HG03066 (cell line): ENCODE measurements around the gene RABL3.
"Not testable (repeated sequence)": the region's sequence is repeated elsewhere in the genome, so short reads cannot be mapped to it uniquely, and the experiment has no call there.

Source experiments
- ATAC-seq: cut with Tn5 transposase; IDR thresholded peaks from one replicate; pipeline ENCODE4 v1.9.1; 2021; ENCODE audit warnings: low read depth; ENCODE audit not compliant: unreplicated experiment

RABL3 gene

GRCh38 chr3:120649830-120650233 is 92.5 kb downstream of the RABL3 start:
- ATAC-seq: no peak

- no peak for ATAC-seq
Measured at GRCh38 chr3:120648290-120648689, 94.0 kb downstream of the RABL3 start.

DNA sequence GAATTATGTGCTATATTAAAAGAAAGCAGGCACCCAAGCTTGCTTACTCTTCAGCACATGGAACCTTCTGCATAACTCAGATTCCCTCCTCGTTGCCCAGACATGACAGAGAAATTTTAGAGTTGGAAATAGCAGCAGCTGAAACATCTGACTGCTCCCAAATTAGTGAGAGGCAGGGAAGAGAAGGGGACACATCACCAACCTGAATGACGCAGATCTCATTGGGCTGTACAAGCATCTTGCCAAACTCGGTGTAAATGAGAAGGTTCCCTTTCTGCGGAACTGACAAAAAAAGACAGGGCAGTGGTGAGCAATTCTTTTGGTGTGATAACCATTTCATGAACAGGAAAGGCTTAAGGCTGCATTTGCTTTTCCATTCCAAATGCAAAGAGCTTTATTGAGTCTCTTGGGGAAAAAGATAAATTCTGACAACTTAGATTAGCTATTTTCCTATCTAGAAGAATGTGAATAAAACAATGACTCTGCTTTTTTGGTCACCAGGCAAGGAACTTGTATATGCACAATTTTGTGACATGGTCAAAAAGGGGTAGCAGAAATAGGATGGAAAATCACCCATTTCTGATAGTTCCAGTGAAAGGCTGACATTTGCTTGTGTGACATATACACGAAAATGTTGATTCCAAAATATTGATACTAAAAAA is 95.4 kb downstream of the RABL3 start:
- ATAC-seq: no peak

DNA sequence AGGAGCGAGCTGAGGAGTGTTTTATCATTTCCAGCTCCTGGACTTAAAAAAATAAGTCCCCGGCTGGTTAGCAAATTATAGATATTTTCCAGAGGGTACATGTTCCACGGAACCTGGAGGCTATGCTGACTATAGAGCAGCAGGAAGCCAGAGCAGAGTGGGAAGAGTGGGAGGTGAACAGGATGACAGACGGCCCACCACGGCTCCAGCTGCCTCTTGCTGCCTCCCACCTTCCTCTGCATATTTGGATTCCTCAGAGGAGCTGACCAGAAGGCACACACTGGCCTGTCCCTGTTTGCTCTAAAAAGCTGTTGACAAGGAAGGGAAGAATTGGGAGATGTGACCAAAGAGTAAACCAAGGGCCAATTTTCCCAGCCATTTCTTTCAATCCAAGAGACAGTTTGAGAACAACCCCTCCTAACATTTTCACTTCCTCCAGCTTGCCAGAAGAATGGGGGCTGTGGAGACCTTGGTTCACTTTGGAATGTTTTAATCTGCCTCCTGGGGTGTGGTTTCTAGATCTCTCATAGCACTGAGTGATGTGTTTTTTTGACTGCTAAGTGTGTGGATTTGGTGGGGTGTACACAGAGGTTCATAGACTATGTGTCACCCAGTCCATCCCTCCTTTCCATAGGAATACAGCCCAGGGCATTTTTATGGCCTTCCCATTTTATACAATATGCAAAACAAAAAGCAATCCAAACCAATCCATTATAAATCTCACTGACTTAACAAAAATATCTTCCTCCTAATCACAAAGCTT is 97.1 kb downstream of the RABL3 start:
- ATAC-seq: no peak

- no peak for ATAC-seq
Measured at GRCh38 chr3:120642368-120642948, 99.9 kb downstream of the RABL3 start.

- ATAC-seq: no peak
Measured at GRCh38 chr3:120641696-120642246, 100.5 kb downstream of the RABL3 start.

DNA sequence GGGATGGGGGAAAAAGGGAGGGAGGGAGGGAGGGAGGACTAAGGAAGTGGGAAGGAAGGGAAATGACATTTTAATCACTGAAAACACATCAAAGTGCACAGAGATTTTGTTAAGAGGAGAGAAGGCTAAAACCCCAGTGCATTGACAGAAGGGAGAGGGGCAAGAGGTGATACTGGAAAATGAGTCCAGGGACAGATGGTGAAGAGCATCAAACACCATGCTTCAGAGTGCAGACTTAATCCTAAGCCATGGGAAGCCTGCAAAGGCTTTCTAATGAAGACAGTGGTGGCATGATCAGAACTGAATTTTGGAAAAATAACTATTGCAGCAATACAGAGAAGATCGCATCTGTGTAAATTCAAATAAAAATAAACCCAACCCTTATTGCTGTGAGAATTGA is 102.1 kb downstream of the RABL3 start:
- no peak for ATAC-seq

DNA sequence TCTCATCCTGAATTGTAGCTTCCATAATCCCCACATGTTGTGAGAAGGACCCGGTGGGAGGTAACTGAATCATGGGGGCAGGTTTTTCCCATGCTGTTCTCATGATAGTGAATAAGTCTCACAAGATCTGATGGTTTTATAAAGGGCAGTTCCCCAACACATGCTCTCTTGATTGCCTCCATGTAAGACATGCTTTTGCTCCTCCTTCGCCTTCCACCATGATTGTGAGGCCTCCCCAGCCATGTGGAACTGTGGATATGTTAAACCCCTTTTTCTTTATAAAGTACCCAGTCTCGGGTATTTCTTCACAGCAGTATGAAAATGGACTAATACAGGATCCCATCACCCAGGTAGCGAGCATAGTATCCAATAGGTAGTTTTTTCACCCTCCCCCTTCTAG is 103.5 kb downstream of the RABL3 start:
- not testable (repeated sequence) for ATAC-seq

- ATAC-seq: no peak
Measured at GRCh38 chr3:120637851-120638559, 104.3 kb downstream of the RABL3 start.

GRCh38 chr3:120636795-120637401 is 105.4 kb downstream of the RABL3 start:
- ATAC-seq: no peak
